NCI-H526 (cell line): ENCODE data around the gene CORO2B.
"Not testable (repeated sequence)": the region's sequence is repeated elsewhere in the genome, so short reads cannot be mapped to it uniquely, and the experiment has no call there.

Experiments
- DNase-seq, 2 experiments: peaks; one replicate each; lab custom pipeline; 2025; lab: John Stamatoyannopoulos, UW

CORO2B gene

GRCh38 chr15:68726246-68726645 is 147.5 kb downstream of the CORO2B start:
- no peak for DNase-seq

DNA sequence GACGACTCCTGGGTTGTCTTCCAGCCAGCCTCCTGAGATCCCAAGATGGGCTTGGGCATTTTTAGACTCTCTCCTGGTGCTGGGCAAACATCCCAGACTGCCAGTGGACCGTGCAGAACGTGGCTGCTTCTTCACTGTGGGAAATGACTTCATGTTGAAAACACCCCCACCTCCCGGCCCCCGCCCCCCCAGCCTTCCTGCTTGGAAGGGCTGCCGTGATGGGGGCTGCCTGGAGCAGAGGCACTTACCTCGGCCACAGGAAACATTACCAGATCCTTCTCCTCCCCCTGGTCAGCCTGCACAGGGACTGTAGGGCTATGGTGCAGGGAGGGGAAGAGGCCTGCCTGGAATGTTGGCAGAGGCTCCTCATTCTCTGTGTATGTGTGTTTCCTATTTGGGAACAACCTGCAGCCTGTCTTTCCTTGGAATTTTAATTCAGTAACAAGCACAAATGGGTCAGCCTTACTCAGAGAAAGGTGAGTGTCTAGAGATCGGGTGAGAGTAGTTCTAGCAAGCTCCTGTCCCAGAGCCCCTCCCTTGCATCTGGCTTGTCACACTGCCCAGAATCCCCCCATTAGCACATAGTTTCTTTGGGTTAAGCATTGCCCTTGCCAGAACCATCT is 151.1 kb downstream of the CORO2B start:
- DNase-seq: no peak

DNA sequence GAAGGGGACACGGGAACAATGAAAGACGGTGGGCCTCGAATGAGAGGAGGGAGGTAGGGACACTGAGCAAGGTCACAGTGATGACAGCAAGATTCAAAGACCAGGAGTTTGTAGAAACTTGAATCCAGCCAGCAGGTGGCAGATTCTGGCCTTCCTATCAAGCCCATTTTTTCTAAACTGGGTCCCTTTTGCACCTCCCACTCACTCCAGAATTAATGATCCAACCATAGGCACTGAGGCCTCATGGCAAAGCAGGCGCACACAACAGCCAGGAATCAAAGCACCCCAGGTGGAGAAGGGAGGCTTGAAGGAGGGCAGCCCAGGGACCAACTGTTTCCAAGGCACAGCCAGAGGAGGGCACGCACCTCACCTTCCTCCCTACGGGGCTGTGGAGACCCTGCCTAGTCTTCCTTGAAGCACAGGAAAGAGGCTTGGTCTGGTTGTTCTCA is 151.7 kb downstream of the CORO2B start:
- DNase-seq: peak; percentile 4 to 66

DNA sequence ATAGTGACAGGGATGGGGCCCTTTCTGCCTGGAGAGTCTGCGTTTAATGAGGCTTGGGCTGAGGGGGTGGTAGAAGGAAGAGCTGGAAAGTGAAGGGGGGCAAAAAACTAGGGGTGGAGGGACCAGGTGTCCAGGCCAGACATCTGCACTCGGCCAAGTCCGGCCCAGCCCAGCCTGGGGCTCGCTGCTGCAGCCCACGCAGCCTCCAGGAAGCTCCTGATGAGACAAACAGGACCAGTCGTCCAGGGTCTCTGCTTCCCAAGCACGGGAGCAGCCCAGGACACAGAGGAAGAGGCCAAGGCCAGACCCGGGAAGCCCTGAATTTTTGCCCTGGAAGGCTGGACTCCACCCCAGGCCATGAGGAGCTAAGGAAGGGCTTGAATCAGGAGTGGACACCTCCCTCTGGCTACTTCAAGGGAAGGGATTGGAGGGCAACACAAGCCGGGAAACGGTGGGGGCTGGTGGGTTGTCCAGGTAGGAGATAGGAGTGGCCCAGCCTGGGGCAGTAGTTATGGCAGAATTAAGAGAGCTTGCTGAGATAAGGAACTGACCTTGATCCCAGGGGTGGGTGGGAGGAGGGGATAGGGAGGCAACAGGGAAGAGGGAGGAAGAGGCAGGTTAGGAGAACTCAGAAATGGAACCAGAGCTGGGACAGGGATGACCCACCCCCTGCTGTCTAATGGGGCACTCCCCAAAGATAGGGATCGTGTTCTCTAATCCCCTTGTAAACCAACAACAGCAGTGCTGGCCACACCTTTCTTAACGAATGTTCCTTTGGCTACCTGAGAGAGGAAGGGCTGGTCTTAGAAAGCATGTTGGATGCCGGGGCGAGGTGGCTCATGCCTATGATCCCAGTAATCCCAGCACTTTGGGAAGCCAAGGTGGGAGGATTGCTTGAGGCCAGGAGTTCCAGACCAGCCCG is 152.4 kb downstream of the CORO2B start:
- DNase-seq: no peak

DNA sequence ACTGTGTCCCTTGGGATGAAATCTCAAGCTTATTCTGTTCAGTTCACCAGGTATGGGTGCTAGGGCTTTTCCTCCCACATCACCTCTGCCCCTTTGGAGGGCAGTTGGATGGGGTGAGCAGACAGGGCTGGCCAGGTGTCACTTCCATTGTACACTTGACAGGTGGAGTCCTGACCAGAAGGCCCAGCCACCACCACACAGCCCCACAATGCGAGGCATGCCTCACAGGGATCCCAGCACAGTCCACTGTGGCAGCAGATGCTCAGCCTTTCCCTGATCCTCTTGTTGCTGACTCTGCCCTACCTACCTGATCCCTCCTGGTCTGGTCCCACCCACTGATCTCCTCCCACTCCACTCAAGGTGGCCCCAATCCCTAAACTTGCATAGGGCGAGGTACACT is 153.7 kb downstream of the CORO2B start:
- DNase-seq: no peak

DNA sequence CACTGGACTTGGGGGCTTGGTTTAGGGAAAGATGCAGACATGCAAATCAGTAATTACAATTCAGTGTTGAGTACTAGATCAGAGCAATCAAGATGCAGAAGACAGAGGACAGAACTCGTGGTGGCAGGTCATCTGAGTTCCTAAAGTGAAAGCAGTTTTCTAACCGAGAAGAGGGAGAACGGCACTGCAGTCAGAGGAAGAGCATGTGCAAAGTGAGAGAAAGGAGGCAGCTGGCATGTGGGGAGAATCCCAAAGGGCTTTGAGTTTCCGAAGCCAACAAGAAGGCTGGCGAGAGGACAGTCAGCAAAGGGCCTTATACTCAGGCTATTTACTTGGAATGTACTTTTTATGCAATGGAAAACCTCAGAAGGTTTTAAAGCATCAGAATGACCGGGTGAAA is 154.9 kb downstream of the CORO2B start:
- no peak for DNase-seq

GRCh38 chr15:68734352-68734751 is 155.6 kb downstream of the CORO2B start:
- no peak for DNase-seq

GRCh38 chr15:68734881-68735280 is 156.1 kb downstream of the CORO2B start:
- no peak for DNase-seq

DNA sequence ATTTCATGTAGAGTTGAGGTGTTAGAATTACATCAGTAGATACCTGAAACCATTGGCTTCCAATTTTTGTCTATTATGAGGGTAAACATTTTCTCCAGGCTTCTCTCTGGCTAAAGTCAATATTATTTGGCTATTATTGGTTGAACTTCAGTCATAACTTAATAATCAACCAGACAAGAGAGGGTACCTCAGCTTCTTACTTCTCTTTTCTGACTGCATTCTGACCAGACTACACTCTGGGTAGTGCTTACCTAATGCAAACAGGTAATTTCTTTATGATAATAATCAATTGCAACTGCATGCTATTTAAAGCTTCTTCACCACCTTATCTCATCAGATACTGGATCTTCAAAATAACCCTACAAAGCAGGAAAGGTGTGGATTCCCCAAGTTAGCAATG is 156.8 kb downstream of the CORO2B start:
- no peak for DNase-seq

DNA sequence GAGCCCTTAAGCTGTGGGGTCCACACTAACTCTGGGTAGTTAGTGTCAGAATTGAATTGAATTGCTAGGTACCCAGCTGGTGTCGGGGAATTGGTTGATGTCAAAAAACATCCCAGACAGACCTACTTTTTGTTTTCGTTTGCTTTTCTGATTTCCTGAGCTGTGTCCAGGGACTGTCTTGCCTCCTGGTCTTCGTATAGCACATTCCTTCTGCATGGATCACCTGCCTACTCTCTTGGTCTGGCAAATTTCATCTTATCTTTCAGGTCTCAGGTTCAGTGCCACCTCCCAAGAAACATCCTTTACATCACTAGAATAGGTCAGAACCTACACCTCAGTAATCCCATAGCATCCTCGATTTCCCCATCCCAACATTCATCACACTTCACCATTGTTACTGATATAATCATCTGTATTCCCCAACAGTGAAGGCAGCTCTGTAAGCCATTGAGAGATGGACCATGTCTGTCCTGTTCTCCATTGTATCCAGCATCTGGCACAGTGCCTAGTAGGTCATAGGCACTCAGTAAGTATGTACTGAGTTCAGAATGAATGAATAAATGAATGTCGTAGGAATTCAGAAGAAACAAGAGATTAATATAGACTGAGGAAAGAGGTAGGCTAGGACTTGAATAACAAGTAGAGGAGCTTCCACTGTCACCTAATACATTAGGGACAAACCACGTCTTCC is 160.7 kb downstream of the CORO2B start:
- no peak for DNase-seq

DNA sequence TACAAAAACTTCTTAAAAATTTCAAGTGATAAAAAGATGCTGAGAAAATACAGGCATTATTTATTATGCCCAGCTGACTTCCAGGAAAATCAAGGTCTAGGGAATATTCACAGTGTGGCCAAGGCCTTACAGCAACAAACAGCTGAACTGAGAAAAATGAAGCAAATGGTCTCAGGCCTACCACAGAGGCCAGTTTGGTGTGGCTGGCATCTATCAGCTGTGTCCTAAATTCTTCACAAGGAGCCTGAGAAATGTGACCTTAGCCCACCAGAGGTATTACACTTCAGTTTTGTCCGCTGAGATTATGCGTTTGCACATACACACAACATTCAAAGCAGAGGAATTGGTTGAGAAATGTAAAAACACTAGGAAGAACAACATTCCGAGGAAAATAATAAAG is 164.5 kb downstream of the CORO2B start:
- no peak for DNase-seq

GRCh38 chr15:68749365-68749764 is 170.6 kb downstream of the CORO2B start:
- no peak for DNase-seq

GRCh38 chr15:68749793-68750192 is 171.0 kb downstream of the CORO2B start:
- no peak for DNase-seq

DNA sequence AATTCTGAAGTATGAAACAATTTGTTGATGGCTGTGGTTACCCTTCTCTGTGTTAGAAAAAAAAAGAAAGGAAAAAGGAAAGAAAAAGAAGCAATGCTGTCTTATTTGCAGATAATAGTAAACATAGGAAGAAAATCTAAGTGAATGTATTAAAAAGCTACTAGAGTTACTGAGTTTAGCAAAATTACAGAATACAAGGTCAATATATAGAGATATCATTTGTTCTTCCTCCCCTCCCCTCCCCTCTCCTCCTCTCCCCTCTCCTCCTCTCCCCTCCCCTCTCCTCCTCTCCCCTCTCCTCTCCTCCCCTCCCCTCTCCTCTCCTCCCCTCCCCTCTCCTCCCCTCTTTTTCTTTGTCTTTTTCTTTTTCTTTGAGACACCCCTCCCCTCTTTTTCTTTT is 172.8 kb downstream of the CORO2B start:
- DNase-seq: no peak

- no peak for DNase-seq
Observed at GRCh38 chr15:68755731-68756130, 176.9 kb downstream of the CORO2B start.

DNA sequence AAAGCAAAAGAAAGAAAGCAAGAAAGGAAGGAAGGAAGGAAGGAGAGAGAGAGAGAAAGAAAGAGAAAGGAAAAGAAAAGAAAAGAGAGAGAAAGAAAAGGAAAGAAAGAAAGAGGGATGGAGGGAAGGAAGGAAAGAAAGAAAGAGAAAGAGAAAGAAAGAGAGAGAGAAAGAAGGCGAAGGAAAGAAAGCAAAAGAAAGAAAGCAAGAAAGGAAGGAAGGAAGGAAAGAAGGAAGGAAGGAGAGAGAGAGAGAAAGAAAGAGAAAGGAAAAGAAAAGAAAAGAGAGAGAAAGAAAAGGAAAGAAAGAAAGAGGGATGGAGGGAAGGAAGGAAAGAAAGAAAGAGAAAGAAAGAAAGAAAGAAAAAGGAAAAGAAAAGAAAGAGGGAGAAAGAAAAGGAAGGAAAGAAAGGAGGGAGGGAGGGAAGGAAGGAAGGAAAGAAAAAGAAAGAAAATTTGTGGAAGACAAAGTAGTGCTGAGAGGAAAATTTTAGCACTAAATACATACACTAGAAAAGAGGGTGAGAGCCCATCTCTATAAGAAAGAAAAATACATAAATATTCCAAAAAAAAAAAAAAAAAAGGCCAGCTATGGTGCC is 181.3 kb downstream of the CORO2B start:
- DNase-seq: not testable (repeated sequence)

GRCh38 chr15:68763063-68763462 is 184.3 kb downstream of the CORO2B start:
- DNase-seq: no peak

GRCh38 chr15:68764090-68764489 is 185.3 kb downstream of the CORO2B start:
- no peak for DNase-seq

DNA sequence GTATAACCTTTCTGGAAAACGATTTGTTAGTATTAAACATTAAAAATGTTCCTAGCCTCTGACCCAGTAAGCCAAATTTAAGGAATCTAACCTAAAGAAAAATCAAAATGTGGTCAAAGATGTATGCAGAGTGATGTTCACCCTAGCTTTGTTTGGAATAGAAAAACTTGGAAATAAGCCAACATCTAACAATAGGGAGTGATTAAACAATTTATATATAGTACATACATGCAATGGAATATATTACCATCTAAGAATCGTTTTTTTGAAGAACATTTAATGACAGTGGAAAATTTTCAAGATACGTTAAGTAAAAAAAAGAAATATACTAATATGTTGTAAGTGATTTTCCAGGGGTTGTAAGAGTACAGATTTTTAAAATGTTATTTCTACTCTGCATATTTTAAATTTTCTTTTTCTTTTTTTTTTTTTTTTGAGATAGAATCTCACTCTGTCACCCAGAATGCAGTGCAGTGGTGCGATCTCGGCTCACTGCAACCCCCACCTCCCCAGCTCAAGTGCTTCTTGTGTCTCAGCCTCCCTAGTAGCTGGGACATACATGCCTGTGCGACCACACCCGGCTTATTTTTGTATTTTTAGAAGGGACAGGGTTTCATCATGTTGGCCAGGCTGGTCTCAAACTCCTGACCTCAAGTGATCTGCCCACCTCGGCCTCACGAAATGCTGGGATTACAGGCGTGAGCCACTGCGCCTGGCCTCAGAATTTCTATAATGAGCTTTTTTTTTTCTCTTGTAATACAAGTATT is 187.0 kb downstream of the CORO2B start:
- DNase-seq: no peak

DNA sequence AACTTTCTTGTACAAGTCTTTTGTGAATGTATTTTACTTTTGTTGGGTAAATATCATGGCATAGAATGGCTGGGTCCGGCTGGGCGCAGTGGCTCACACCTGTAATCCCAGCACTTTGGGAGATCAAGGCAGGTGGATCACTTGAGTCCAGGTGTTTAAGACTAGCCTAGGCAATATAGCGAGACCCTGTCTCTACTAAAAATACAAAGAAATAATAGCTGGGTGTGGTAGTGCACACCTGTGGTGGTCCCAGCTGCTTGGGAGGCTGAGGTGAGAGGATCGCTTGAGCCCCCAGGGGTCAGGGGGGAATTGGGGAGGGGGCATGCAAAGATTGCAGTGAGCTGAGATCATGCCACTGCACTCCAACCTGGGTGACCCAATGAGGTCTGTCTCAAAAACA is 189.0 kb downstream of the CORO2B start:
- DNase-seq: no peak

DNA sequence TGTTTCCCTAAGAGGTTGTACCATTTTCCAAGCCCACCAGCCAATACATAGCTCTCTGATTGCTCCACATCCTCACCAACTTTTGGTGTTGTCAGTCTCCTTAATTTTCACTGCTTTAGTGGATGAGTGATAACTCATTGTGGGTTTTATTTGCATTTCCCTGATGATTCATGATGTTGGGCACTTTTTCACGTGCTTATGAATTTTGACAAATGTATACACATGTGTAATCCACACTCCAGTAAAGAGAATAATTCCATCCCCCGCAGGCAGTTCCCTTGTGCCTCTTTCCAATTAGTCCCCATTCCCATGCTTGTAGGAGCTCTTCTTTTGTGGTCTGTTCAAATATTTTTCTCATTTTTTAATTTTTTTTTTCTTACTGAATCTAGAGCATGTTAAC is 189.5 kb downstream of the CORO2B start:
- no peak for DNase-seq

- DNase-seq: no peak
Observed at GRCh38 chr15:68769702-68770101, 190.9 kb downstream of the CORO2B start.
